Left colon (tissue), 2 donors: ENCODE data around the gene PHOX2A. TPM values are rescaled to one million over a fixed set of nuclear protein-coding genes. Genes with fewer than 3 reads are reported as not detected.

ENCODE experiments used
- ATAC-seq: fragments of 200-7000 bp; cut with Tn5 transposase; one replicate; pipeline ENCODE4 v1.9.1; 2020; ENCODE audit warnings: mild to moderate bottlenecking, moderate library complexity
- DNase-seq, 2 donors: peaks; one replicate each; pipeline ENCODE4 v3.0.0-alpha.2; 2020
- intact Hi-C, 2 donors: fragments of 100-400 bp; cut with DNase I in 1 of 2; cut with micrococcal nuclease in 1 of 2; formaldehyde crosslinking; loops; one replicate each; pipeline versions ENCODE4 v1.11.2 to v1.14.0; 2022; cut with DNase I, micrococcal nuclease
- total RNA-seq, 2 donors: library from RNA; stranded (reverse); fragmentation: NEBNext Ultra II Directional; extraction: Animal tissue kit (Norgen Biotek cat#: 25700); gene quantifications; one replicate each; pipeline ENCODE4 v1.2.1, GENCODE V29; 2021
- donor health status: DM: no; HTN: no; CAD: no.
- donor health status: DM: yes; HTN: yes; CAD: no.

PHOX2A gene
- total RNA-seq, 2 donors from 2014 or later = 0.61 to 0.89 TPM

DNA sequence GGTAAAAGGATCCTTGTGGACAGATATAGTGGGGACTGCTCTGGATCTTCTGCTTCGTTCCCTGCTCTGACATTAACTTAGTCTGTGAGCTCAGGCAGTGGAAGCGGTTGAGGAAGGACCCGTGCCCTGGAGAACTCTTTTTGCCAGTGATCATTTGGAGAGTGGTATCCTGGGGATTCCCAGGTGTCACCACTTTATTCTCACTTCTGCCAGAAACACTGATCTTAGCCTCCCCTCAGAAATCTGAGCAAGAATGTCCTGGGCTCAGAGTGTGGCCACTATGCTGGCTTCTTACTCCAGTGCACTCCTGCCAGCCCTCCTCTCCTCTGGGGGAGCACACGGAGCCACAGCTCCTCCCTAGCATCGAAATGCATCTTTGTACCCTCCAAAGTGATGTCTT is 7.6 kb upstream of the PHOX2A start:
- intact Hi-C loops = no loop called here
- DNase-seq (no peak), ATAC-seq (no peak)

DNA sequence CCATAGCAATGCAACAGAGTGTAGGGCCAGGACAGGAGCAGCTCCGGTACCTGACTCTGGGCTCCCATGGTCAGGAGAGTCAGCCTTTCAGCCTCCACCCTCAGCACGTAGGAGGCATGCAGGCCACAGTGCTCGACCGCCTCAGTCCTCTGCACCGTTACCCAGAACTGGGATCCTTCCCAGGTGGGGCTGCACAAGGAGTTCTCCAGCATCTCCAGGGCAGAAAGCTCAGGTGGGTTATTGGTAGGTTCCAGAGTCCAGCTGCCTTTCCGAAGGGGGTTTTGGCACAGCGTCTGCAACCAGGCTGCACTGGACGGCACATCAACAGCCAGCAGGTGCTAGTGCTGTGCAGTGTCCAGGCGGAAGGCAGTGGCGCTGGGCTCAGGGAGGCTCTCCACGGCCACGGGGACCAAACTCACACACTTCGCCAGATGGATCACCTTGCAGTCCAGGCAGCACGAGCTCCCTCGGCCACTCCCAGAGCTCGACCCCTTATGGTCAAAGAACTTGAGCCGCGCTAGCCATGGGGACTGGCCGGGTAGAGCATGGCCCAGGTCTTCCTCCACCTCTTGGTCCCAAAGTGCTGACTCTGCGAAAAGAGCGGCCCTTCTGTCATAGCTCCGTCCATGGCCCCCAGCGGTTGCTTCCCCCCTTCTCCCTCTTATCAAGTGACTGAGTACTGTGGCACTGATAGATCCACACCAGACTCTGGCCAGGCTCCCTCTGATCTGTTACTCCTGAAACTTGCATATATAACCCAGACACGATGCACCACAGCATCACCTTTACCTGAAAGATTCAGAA is 6.9 kb upstream of the PHOX2A start:
- no peak for ATAC-seq
- intact Hi-C loops = no loop called here
- DNase-seq = no peak

GRCh38 chr11:72249961-72250360 is 6.0 kb upstream of the PHOX2A start:
- intact Hi-C loops = no loop called here
- ATAC-seq = no peak
- no peak for DNase-seq

- no peak for ATAC-seq
These were observed 3.6 kb upstream of the PHOX2A start for GRCh38 chr11:72247584-72247983.

GRCh38 chr11:72245263-72245816 is 1.4 kb upstream of the PHOX2A start:
- ATAC-seq = no peak

More at GRCh38 chr11:72247584-72247983, 3.6 kb upstream of the PHOX2A start:
- DNase-seq = no peak
- intact Hi-C loops = no loop called here

DNA sequence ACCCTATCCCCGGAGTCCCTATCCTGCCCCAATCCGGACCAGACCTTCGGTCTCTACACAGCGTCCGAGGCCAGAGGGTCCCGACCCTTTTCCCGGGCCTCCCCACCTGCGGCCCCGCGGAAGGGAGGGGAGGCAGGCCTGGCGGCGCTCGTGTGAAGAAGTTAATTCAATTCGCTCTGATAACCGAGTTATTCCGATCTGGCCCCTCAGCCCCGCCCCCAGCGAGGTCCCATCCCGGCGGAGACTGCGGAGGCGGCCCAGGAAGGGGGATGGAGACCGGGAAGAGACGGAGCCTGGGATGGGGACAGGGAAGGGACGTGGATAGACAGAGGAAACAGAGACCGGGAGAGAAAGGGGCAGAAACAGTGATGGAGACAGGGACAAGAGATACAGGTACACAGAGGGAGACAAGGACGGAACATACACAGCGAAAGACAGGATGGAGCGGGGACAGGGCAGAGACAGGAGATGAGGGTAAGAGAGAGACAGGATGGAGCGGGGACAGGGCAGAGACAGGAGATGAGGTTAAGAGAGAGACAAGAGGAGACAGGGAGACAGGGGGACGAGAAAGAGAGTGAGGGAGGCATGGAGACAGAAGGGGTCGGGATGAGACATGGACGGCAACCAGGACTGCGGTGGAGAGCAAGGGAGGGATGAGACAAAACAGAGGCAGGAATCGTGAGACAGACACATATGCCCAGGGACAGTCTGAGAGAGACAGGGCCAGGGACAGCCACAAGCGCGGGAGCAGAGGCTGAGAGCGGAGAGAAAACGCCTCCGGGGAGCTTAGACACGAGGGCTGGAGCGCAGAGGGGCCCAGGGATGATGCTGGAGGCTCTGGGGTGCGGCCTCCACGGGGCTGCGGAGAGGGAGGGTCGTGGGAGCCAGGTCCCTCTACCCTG is 636 bp upstream of the PHOX2A start:
- ATAC-seq (no peak), DNase-seq (no peak)
- intact Hi-C loops = no loop called here

More at GRCh38 chr11:72245263-72245816, 1.4 kb upstream of the PHOX2A start:
- no peak for DNase-seq
- intact Hi-C loops = no loop called here

GRCh38 chr11:72243173-72244059 is 560 bp downstream of the PHOX2A start:
- DNase-seq (no peak), ATAC-seq (no peak)
- intact Hi-C loops = no loop called here

DNA sequence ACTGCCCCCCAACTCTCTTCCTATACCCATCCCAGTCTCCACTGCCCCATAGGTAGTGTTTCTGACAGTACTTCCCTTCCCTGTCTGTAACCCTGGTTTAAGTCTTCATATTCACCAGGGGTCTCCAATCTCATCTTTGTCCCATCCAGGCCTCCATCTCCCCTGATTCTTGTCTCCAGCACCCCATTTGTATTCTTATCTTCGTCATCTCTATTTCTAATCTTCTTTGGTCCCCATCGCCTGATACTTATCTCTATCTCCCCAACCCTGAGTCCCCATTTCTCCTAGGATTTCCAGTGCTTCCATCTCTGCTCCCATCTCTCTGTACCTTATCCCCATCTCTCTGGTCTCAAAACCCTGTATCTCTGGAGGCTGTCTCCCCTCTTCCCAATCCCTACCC is 1.8 kb downstream of the PHOX2A start:
- DNase-seq (no peak), ATAC-seq (no peak)
- intact Hi-C loops = no loop called here

GRCh38 chr11:72241291-72241781 is 2.6 kb downstream of the PHOX2A start:
- DNase-seq = no peak
- intact Hi-C loops = no loop called here
- ATAC-seq = no peak

- DNase-seq (no peak), ATAC-seq (peak; percentile 13)
These were observed 3.3 kb downstream of the PHOX2A start for GRCh38 chr11:72240461-72241290.

DNA sequence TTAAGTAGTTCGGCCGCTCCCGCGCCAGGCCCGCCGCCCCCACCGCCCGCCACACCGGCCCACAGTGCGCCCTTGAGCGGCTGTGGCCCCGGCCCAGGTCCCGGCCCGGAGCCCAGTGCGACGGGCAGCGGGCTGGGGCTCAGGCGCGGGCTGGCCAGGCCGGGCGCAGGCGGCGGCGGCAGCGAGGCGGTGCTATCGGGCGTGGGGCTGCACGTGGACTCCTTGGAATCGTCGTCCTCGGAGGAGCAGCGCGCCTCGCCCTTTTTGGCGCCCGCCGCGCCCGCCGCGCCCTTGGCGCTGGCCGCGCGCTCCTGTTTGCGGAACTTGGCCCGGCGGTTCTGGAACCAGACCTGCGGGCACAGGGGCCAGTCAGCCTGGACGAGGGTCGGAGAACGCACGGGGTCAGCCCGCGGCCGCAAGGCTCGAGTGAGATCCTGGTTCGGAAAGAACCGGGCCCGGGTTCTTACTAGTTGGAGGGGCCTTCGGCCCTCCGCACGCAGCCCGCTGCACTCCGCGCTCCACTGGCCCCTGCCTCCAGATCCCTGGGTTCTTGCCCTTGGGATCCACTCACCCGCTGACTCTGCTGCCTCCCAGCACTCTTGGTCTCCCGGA is 4.0 kb downstream of the PHOX2A start:
- ATAC-seq = peak; percentile 77
- intact Hi-C loops = no loop called here
- DNase-seq = peak; percentile 62 to 76

More at GRCh38 chr11:72240461-72241290, 3.3 kb downstream of the PHOX2A start:
- intact Hi-C loops = no loop called here

DNA sequence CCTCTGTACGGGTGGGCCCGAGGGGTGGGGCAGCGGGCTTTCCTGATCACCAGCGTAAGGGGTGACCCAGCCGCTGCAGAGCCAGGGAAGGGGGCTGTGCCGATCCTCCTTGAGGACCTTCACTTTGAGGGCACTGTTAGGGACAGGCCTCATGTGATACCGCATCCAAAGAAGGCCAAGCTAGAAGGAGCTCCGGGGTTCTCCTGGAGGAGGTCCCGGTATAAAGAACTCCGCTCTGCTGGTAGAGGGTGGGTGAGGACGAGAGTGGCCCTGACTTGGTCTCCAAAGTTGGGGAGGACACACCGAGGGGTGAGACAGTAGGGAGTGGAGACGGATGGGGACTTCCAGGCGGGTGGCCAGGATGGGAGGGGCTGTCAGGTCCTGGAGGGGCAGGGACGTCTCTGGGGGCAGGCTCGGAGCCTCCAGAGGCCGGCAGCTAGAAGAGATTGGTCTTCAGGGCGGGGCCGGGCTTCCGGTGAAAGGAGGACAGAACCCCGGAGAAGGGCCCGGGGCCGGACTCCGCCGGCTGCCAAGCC is 4.6 kb downstream of the PHOX2A start:
- peak; percentile 68 to 70 for DNase-seq
- intact Hi-C loops = no loop called here
- ATAC-seq = peak; percentile 35

DNA sequence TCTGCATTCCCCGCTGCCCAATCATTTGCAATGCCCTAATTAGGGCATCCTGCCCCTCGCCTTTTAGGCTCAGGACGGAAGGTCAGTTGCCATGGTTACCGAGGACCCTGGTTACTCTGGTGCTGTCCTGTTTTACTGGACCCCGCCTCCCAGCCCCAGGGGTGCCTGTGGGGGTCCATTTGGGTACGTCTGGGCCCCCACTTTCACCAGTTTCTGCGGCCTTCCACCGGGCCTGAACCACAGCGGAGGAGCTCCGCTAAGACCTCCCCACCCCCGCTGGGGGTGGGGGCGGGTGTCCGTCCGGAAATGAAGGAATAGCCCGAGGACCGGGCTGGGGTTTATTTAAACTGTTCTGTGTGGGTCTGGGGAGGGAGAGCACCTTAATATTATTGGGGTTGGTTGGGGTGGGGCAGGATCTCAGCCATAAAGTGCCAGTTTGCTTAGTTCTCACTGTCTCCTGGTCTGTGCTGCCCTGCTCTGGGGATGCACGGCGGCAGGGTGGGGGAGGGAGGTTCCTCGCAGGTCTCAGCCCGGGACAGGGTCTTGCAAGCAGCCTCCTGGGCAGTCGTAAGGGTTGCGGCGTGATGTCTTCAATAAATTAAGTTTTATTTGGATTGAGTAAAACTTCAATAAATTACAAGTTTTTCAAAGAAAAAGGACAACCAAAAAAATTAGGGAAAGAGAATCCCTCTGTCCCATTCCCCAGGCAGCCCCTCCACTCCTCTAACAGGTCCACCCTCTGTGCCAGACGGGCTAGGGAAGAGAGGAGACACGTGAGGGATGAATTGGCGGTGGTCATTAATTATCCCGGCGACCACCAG is 5.3 kb downstream of the PHOX2A start:
- intact Hi-C loops = no loop called here
- DNase-seq (no peak), ATAC-seq (no peak)

DNA sequence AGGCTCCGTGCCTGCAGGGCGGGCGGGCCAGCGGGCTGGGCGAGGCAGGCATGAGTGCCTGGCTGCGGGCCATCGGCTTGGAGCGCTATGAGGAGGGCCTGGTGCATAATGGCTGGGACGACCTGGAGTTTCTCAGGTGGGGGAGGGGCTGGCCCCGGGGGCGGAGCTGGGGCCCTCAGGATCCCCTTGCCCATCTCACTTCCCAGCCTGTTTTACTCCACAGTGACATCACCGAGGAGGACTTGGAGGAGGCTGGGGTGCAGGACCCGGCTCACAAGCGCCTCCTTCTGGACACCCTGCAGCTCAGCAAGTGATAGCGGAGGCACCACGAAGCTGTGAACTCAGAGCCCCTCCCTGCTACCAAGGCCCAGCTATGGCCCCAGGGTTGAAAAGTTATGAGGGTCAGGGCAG is 5.9 kb downstream of the PHOX2A start:
- ATAC-seq = peak; percentile 66

GRCh38 chr11:72237112-72237931 is 6.7 kb downstream of the PHOX2A start:
- peak; percentile 8 for ATAC-seq
- intact Hi-C loops = no loop called here

More for the DNA sequence above, 5.9 kb downstream of the PHOX2A start:
- intact Hi-C loops = no loop called here
- DNase-seq = peak; percentile 53 to 71

More at GRCh38 chr11:72237112-72237931, 6.7 kb downstream of the PHOX2A start:
- DNase-seq = no peak
